H1 (cell line): ENCODE results near the gene ERO1A. TPM values are rescaled to one million over a fixed set of nuclear protein-coding genes. Genes with fewer than 3 reads are reported as not detected.

Experiments used
- CTCF ChIA-PET: fragments of 300-600 bp; sonication (Branson Sonifier 250); formaldehyde crosslinking; loops from one replicate; lab custom pipeline; 2021; ENCODE audit not compliant: partially characterized antibody; lab: Charles Lee
- POLR2A ChIA-PET: fragments of 300-600 bp; sonication (Branson Sonifier 250); formaldehyde crosslinking; loops from one replicate; lab custom pipeline; 2021; ENCODE audit warnings: inconsistent platforms; ENCODE audit not compliant: partially characterized antibody; lab: Charles Lee
- DNase-seq, 2 experiments: peaks; one replicate each; pipeline versions ENCODE4 v3.0.0 to v3.0.0-alpha.2; 2010 to 2022; ENCODE audit warnings: low spot score in 2 of 2, low read depth in 1 of 2, mixed read lengths in 1 of 2
- FAIRE-seq: peaks from 2 replicates; lab custom pipeline; 2011; peaks lifted over from hg19 to GRCh38; lab: Jason Lieb, UNC
- H2AFZ ChIP-seq: 2 replicates; pipeline ENCODE4 v1.8.1; 2012; ENCODE audit warnings: low read length, inconsistent platforms
- H2AK5ac ChIP-seq: 2 replicates; pipeline ENCODE4 v1.6.1; 2013; ENCODE audit warnings: low read depth, low read length
- H2BK120ac ChIP-seq: replicated peaks from 2 replicates; pipeline ENCODE3; 2013; ENCODE audit warnings: low read depth, low read length, inconsistent platforms
- H2BK12ac ChIP-seq: 2 replicates; pipeline ENCODE4 v1.6.1; 2013; ENCODE audit warnings: low read depth, low read length
- H2BK15ac ChIP-seq: 2 replicates; pipeline ENCODE4 v1.6.1; 2013; ENCODE audit warnings: low read length
- H2BK20ac ChIP-seq: 2 replicates; pipeline ENCODE4 v1.6.1; 2013; ENCODE audit warnings: low read length
- H2BK5ac ChIP-seq: 2 replicates; pipeline ENCODE4 v1.6.1; 2013; ENCODE audit warnings: low read depth, low read length
- H3K14ac ChIP-seq: 2 replicates; pipeline ENCODE4 v1.6.1; 2013; ENCODE audit warnings: inconsistent platforms; ENCODE audit not compliant: insufficient read length
- H3K18ac ChIP-seq: 2 replicates; pipeline ENCODE4 v1.6.1; 2013; ENCODE audit warnings: low read length; ENCODE audit errors: extremely low read depth
- H3K23ac ChIP-seq: 2 replicates; pipeline ENCODE4 v1.6.1; 2013; ENCODE audit warnings: inconsistent platforms; ENCODE audit not compliant: insufficient read length
- H3K23me2 ChIP-seq: 2 replicates; pipeline ENCODE4 v1.6.1; 2013; ENCODE audit warnings: low read depth, low read length
- H3K27ac ChIP-seq: 2 replicates; pipeline ENCODE4 v1.6.1; 2011; ENCODE audit warnings: low read depth, low read length, inconsistent platforms
- H3K27me3 ChIP-seq, 4 experiments: replicated peaks in 1 of 4; 1 replicate in 1 of 4; 2 replicates in 3 of 4; pipeline versions ENCODE4 v1.6.1 to v1.8.1; 2011 to 2013; ENCODE audit warnings: low read length in 3 of 4, mild to moderate bottlenecking in 3 of 4, inconsistent platforms in 2 of 4, mixed read lengths in 2 of 4, moderate library complexity in 1 of 4; ENCODE audit not compliant: control insufficient read depth in 3 of 4, insufficient read depth in 3 of 4; ENCODE audit errors: extremely low read depth in 1 of 4
- H3K36me3 ChIP-seq, 4 experiments: 2 replicates each; pipeline versions ENCODE4 v1.6.1 to v1.8.1; 2011 to 2013; ENCODE audit warnings: mild to moderate bottlenecking in 4 of 4, low read length in 3 of 4, moderate library complexity in 2 of 4, control low read depth in 1 of 4, inconsistent platforms in 1 of 4; ENCODE audit not compliant: insufficient read depth in 4 of 4, control insufficient read depth in 2 of 4
- H3K4ac ChIP-seq: replicated peaks from 2 replicates; pipeline ENCODE3; 2013; ENCODE audit warnings: low read length, low read depth, mixed read lengths, inconsistent platforms; ENCODE audit not compliant: insufficient read length
- H3K4me1 ChIP-seq, 4 experiments: replicated peaks in 1 of 4; 1 replicate in 1 of 4; 2 replicates in 3 of 4; pipeline versions ENCODE4 v1.6.1 to v1.8.1; 2011 to 2013; ENCODE audit warnings: low read length in 3 of 4, inconsistent platforms in 2 of 4, mixed read lengths in 1 of 4; ENCODE audit not compliant: insufficient read depth in 4 of 4, control insufficient read depth in 3 of 4
- H3K4me2 ChIP-seq, 2 experiments: 2 replicates each; pipeline versions ENCODE4 v1.6.1 to v1.8.1; 2011 to 2013; ENCODE audit warnings: low read depth in 2 of 2, low read length in 2 of 2, control low read depth in 1 of 2, inconsistent platforms in 1 of 2, mild to moderate bottlenecking in 1 of 2; ENCODE audit not compliant: insufficient read depth in 1 of 2
- H3K4me3 ChIP-seq, 4 experiments: fragments of 200-600, 300-600 bp in 1 of 4; sonication (generic), shearing (Covaris generic), sonication (Bioruptor Twin) in 1 of 4; 2 replicates each; pipeline versions ENCODE4 v1.5.1 to v1.8.1; 2011 to 2016; ENCODE audit warnings: low read length in 4 of 4, low read depth in 3 of 4, control low read depth in 2 of 4, inconsistent platforms in 2 of 4, mild to moderate bottlenecking in 2 of 4, mixed read lengths in 1 of 4, moderate library complexity in 1 of 4; ENCODE audit not compliant: insufficient read depth in 2 of 4; ENCODE audit errors: extremely low read depth in 1 of 4
- H3K56ac ChIP-seq: replicated peaks from 2 replicates; pipeline ENCODE3; 2013; ENCODE audit warnings: low read depth, mild to moderate bottlenecking, mixed read lengths, low read length, inconsistent platforms; ENCODE audit not compliant: insufficient read length
- H3K79me1 ChIP-seq: 2 replicates; pipeline ENCODE4 v1.6.1; 2013; ENCODE audit warnings: low read depth, low read length, control low read depth
- H3K79me2 ChIP-seq, 2 experiments: 2 replicates each; pipeline versions ENCODE4 v1.6.1 to v1.8.1; 2012 to 2013; ENCODE audit warnings: low read length in 2 of 2, mild to moderate bottlenecking in 2 of 2, inconsistent platforms in 1 of 2; ENCODE audit not compliant: insufficient read depth in 2 of 2, control insufficient read depth in 1 of 2
- H3K9ac ChIP-seq, 4 experiments: replicated peaks in 1 of 4; 1 replicate in 1 of 4; 2 replicates in 3 of 4; pipeline versions ENCODE4 v1.6.1 to v1.8.1; 2011 to 2013; ENCODE audit warnings: low read depth in 3 of 4, low read length in 3 of 4, control low read depth in 2 of 4, mild to moderate bottlenecking in 2 of 4, moderate library complexity in 2 of 4, inconsistent platforms in 1 of 4; ENCODE audit errors: extremely low read depth in 1 of 4
- H3K9me3 ChIP-seq, 2 experiments: 2 replicates each; pipeline versions ENCODE4 v1.6.1 to v1.8.1; 2012 to 2013; ENCODE audit warnings: mild to moderate bottlenecking in 2 of 2, moderate library complexity in 2 of 2, control low read depth in 1 of 2, inconsistent platforms in 1 of 2, low read depth in 1 of 2, low read length in 1 of 2, mixed read lengths in 1 of 2; ENCODE audit not compliant: insufficient read depth in 2 of 2
- H4K20me1 ChIP-seq, 2 experiments: replicated peaks in 1 of 2; 2 replicates each; pipeline versions ENCODE3 to v1.8.1; 2011 to 2013; ENCODE audit warnings: inconsistent platforms in 2 of 2, low read length in 2 of 2, mild to moderate bottlenecking in 1 of 2; ENCODE audit not compliant: insufficient read depth in 2 of 2, control insufficient read depth in 1 of 2
- H4K5ac ChIP-seq: 2 replicates; pipeline ENCODE4 v1.6.1; 2013; ENCODE audit warnings: low read length, low read depth, mixed read lengths, inconsistent platforms; ENCODE audit not compliant: insufficient read length
- H4K8ac ChIP-seq: 2 replicates; pipeline ENCODE4 v1.8.0; 2013; ENCODE audit warnings: mild to moderate bottlenecking, moderate library complexity, low read length, inconsistent platforms; ENCODE audit not compliant: insufficient read depth; ENCODE audit errors: extremely low read depth
- H4K91ac ChIP-seq: replicated peaks from 2 replicates; pipeline ENCODE3; 2013; ENCODE audit warnings: low read length, mixed read lengths, inconsistent platforms; ENCODE audit not compliant: insufficient read length
- GABPA ChIP-seq: IDR thresholded peaks from 2 replicates; pipeline ENCODE4 v1.6.1; 2011; ENCODE audit warnings: mild to moderate bottlenecking, low read length, moderate library complexity, borderline replicate concordance; ENCODE audit not compliant: insufficient read depth
- NANOG ChIP-seq: IDR thresholded peaks from 2 replicates; pipeline ENCODE4 v1.6.1; 2011; ENCODE audit warnings: low read length, low read depth, mild to moderate bottlenecking, inconsistent platforms; ENCODE audit not compliant: insufficient read depth, poor library complexity, severe bottlenecking
- POU5F1 ChIP-seq: IDR thresholded peaks from 2 replicates; pipeline ENCODE4 v1.6.1; 2011; ENCODE audit warnings: low read depth, mild to moderate bottlenecking, low read length, moderate library complexity
- RAD21 ChIP-seq, 2 experiments: IDR thresholded peaks in 1 of 2; conservative IDR thresholded peaks in 1 of 2; 2 replicates each; pipeline ENCODE4 v1.6.1; 2011; ENCODE audit warnings: low read depth in 2 of 2, low read length in 2 of 2, improper control_type of control experiment in 1 of 2, inconsistent platforms in 1 of 2, mild to moderate bottlenecking in 1 of 2, moderate library complexity in 1 of 2
- SIX5 ChIP-seq: IDR thresholded peaks from 2 replicates; pipeline ENCODE4 v1.6.1; 2011; ENCODE audit warnings: mild to moderate bottlenecking, low read depth, low read length
- SP1 ChIP-seq: IDR thresholded peaks from 2 replicates; pipeline ENCODE4 v1.6.1; 2011; ENCODE audit warnings: low read depth, low read length
- SP4 ChIP-seq: IDR thresholded peaks from 2 replicates; pipeline ENCODE4 v1.6.1; 2012; ENCODE audit warnings: low read length, inconsistent platforms
- TCF12 ChIP-seq: IDR thresholded peaks from 2 replicates; pipeline ENCODE4 v1.6.1; 2011; ENCODE audit warnings: low read depth, mild to moderate bottlenecking, low read length
- ZNF274 ChIP-seq: IDR thresholded peaks from 2 replicates; pipeline ENCODE4 v1.7.0; 2012; ENCODE audit warnings: low read length, borderline replicate concordance; ENCODE audit errors: extremely low read depth
- WGBS, 2 experiments: shearing (Covaris generic) in 1 of 2; methylation state at CpG; one replicate each; pipeline versions ENCODE4 v1.1.6 to v1.1.7; 2013 to 2015; ENCODE audit warnings: low lambda C conversion rate in 2 of 2, mixed read lengths in 2 of 2, inconsistent platforms in 1 of 2, low coverage in 1 of 2, missing lambda C conversion rate in 1 of 2; ENCODE audit not compliant: insufficient replicate concordance in 2 of 2, insufficient coverage in 1 of 2, insufficient read length in 1 of 2; ENCODE audit errors: extremely low coverage in 1 of 2, missing lambda C conversion rate in 1 of 2; 5-methylcytosine and 5-hydroxymethylcytosine counted together
- polyA plus RNA-seq, 7 experiments: library from polyadenylated mRNA; depleted of rRNA in 3 of 7; stranded (reverse) in 5 of 7; unstranded in 2 of 7; fragments of >200 nt in 5 of 7; fragments of 200-250 nt in 2 of 7; gene quantifications; 1 replicate in 5 of 7; 2 replicates in 1 of 7; 4 replicates in 1 of 7; pipeline versions ENCODE4 v1.2.1 to v1.2.3, GENCODE V29; 2011 to 2013; ENCODE audit warnings: missing spikeins in 2 of 7, mixed read lengths in 2 of 7
- total RNA-seq: library from RNA; stranded (reverse); fragmentation: NEBNext Ultra II Directional; extraction: Animal tissue kit (Norgen Biotek cat#: 25700); gene quantifications from 2 replicates; pipeline ENCODE4 v1.2.1, GENCODE V29; 2021
- TF ChIP-seq, protein P1 (sequence below): IDR thresholded peaks from 2 replicates; pipeline ENCODE4 v1.6.1; 2012; ENCODE audit warnings: inconsistent platforms
- TF ChIP-seq, protein P2 (sequence below): IDR thresholded peaks from 2 replicates; pipeline ENCODE4 v1.6.1; 2011; ENCODE audit warnings: low read length, improper control_type of control experiment
- TF ChIP-seq, protein P3 (sequence below): IDR thresholded peaks from 2 replicates; pipeline ENCODE4 v1.6.1; 2011; ENCODE audit warnings: low read depth, mild to moderate bottlenecking, low read length; ENCODE audit not compliant: insufficient read depth

Gene ERO1A
- total and polyA plus RNA-seq, 2 of the 8 experiments (the other 6 are each of a cell fraction or from before 2014, with no cell fraction given) = 15.7 to 42.0 TPM

DNA sequence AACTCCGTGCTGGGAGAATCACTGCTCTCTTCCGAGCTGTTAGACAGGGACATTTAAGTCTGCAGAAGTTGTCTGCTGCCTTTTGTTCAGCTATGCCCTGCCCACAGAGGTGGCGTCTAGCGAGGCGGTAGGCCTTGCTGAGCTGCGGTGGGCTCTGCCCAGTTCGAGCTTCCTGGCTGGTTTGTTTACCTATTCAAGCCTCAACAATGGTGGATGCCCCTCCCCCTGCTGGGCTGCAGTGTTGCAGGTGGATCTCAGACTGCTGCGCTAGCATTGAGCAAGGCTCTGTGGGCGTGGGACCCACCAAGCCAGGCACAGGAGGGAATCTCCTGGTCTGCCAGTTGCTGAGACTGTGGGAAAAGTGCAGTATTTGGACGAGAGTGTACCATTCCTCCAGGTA is 99.0 kb downstream of the ERO1A start:
- peaks cover 0 to 5% (median 0%) of the 10 kb centered on the region in 4 experiments; a peak in 4 of 7 replicates for H3K4me1 ChIP-seq
- H4K20me1 ChIP-seq = no peaks in the 10 kb centered on the region
- no peak overlapping the region for H3K23ac ChIP-seq
- no peaks in the 10 kb centered on the region for H3K79me2 ChIP-seq
- no peak overlapping the region for H3K9ac ChIP-seq
- H2BK15ac ChIP-seq = no peak overlapping the region
- no peaks in the 10 kb centered on the region for H3K36me3 ChIP-seq
- H3K79me1 ChIP-seq = no peaks in the 10 kb centered on the region
- POLR2A ChIA-PET = no interaction called here
- H3K27ac ChIP-seq = no peak overlapping the region
- no peak overlapping the region for H4K91ac ChIP-seq
- no peak overlapping the region for H2BK120ac ChIP-seq
- no peak overlapping the region for H4K5ac ChIP-seq
- H3K4me3 ChIP-seq = no peak overlapping the region
- H2BK12ac ChIP-seq = no peak overlapping the region
- no peak overlapping the region for H4K8ac ChIP-seq
- DNase-seq (peak; percentile 36 to 56), FAIRE-seq (no peak)
- CTCF ChIA-PET = interaction anchor here (1.2 kb wide), 1 partner anchor 69 kb away, joined by 4 read pairs; no protein-coding TSS in a partner anchor
- no peak overlapping the region for H3K56ac ChIP-seq
- no peak overlapping the region for H2AFZ ChIP-seq
- WGBS, 2 experiments = 67% methylated on average over 10 of the region's 10 CpGs; no CpG with 5 or more reads in 1 of the 2 experiments
- H2AK5ac ChIP-seq = no peak overlapping the region
- no peaks in the 10 kb centered on the region for H3K23me2 ChIP-seq
- TF ChIP-seq TCF12 (no peak), SP4 (no peak), GABPA (no peak), RAD21 (IDR thresholded peaks at IDR 0.05 in 1 of 2, conservative IDR thresholded peaks at IDR 0.05 in 1 of 2; ENCODE audit: low read depth in 2 of 2, low read length in 2 of 2) (no peak), POU5F1 (no peak), SIX5 (no peak), SP1 (no peak), ZNF274 (no peak), NANOG (no peak)
- TF ChIP-seq, protein P1, sequence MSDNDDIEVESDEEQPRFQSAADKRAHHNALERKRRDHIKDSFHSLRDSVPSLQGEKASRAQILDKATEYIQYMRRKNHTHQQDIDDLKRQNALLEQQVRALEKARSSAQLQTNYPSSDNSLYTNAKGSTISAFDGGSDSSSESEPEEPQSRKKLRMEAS = no peak
- TF ChIP-seq, protein P2, sequence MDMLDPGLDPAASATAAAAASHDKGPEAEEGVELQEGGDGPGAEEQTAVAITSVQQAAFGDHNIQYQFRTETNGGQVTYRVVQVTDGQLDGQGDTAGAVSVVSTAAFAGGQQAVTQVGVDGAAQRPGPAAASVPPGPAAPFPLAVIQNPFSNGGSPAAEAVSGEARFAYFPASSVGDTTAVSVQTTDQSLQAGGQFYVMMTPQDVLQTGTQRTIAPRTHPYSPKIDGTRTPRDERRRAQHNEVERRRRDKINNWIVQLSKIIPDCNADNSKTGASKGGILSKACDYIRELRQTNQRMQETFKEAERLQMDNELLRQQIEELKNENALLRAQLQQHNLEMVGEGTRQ = no peak
- TF ChIP-seq, protein P3, sequence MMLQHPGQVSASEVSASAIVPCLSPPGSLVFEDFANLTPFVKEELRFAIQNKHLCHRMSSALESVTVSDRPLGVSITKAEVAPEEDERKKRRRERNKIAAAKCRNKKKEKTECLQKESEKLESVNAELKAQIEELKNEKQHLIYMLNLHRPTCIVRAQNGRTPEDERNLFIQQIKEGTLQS = no peak
- no peak overlapping the region for H2BK20ac ChIP-seq
- no peaks in the 10 kb centered on the region; a peak in 1 of 4 replicates for H3K9me3 ChIP-seq
- H3K18ac ChIP-seq = no peak overlapping the region
- no peak overlapping the region for H2BK5ac ChIP-seq
- no peaks in the 10 kb centered on the region for H3K27me3 ChIP-seq
- H3K14ac ChIP-seq = no peak overlapping the region
- no peak overlapping the region for H3K4ac ChIP-seq
- peak overlapping the region; percentile 1 to 41; a peak in 1 of 4 replicates for H3K4me2 ChIP-seq
